Activated CD8-positive, alpha-beta T cell treated with anti-CD3 and anti-CD28 coated beads for 36 hours (primary cell): ENCODE data around the gene ABCG4. TPM values are rescaled to one million over a fixed set of nuclear protein-coding genes. Genes with fewer than 3 reads are reported as not detected.
"Not testable (repeated sequence)": the region's sequence is repeated elsewhere in the genome, so short reads cannot be mapped to it uniquely, and the experiment has no call there.

ENCODE experiments used
- ATAC-seq: fragments of 200-7000 bp; cut with Tn5 transposase; one replicate; pipeline ENCODE4 v1.10.0; 2021; ENCODE audit warnings: mild to moderate bottlenecking, moderate library complexity
- CTCF ChIA-PET: fragments of 350-600 bp; sonication (Branson Sonifier 250); formaldehyde crosslinking; loops from one replicate; lab custom pipeline; 2021; ENCODE audit warnings: antibody characterized with exemption; lab: Charles Lee
- POLR2A ChIA-PET: fragments of 350-600 bp; sonication (Branson Sonifier 250); formaldehyde crosslinking; loops from one replicate; lab custom pipeline; 2021; ENCODE audit warnings: antibody characterized with exemption; lab: Charles Lee
- DNase-seq: peaks from one replicate; pipeline ENCODE4 v3.0.0-alpha.2; 2020
- H3K27ac Mint-ChIP-seq: one replicate; pipeline ENCODE4 v1.8.0; 2021; ENCODE audit warnings: mild to moderate bottlenecking, mixed read lengths
- H3K27me3 Mint-ChIP-seq: one replicate; pipeline ENCODE4 v1.8.0; 2021; ENCODE audit warnings: mixed read lengths
- H3K36me3 Mint-ChIP-seq: one replicate; pipeline ENCODE4 v1.8.0; 2021; ENCODE audit warnings: low read depth, mixed read lengths
- H3K4me1 Mint-ChIP-seq: one replicate; pipeline ENCODE4 v1.8.0; 2021; ENCODE audit warnings: low read depth, mixed read lengths
- H3K4me3 Mint-ChIP-seq: one replicate; pipeline ENCODE4 v1.8.0; 2021; ENCODE audit warnings: mild to moderate bottlenecking, moderate library complexity, mixed read lengths
- H3K9me3 Mint-ChIP-seq: one replicate; pipeline ENCODE4 v1.8.0; 2021; ENCODE audit warnings: mixed read lengths
- CTCF ChIP-seq: fragments of 200-600 bp; IDR thresholded peaks from one replicate; pipeline ENCODE4 v1.8.0; 2022; ENCODE audit warnings: antibody characterized with exemption, mild to moderate bottlenecking
- intact Hi-C: fragments of 100-400 bp; cut with micrococcal nuclease; formaldehyde crosslinking; loops from one replicate; pipeline ENCODE4 v1.10.0; 2022
- total RNA-seq, 2 experiments: library from RNA; stranded (reverse); gene quantifications; one replicate each; pipeline ENCODE4 v1.2.3, GENCODE V29; 2021

The ABCG4 gene
- total RNA-seq, 2 experiments from 2014 or later, result not detected

- Mint-ChIP-seq H3K9me3 (no peaks in the 10 kb centered on the region), H3K27ac (peak within 1 kb of the TSS; percentile 97), H3K27me3 (no peaks in the 10 kb centered on the region), H3K36me3 (peaks cover 30% of the 10 kb centered on the region), H3K4me1 (peaks cover 33% of the 10 kb centered on the region), H3K4me3 (peak within 1 kb of the TSS; percentile 91)
- no peak for TF ChIP-seq CTCF
- intact Hi-C loops, result no loop called here
- ChIA-PET CTCF (interaction anchor here (0.9 to 1.9 kb wide), 8 partner anchors 16 to 221 kb away, joined by 3 to 12 read pairs (median 4); partner anchors contain the start of genes CBL, HMBS and VPS11), POLR2A (interaction anchor here (0.8 to 2.3 kb wide), 14 partner anchors 9 to 220 kb away, joined by 3 to 20 read pairs (median 4); partner anchors contain the start of genes HMBS, HYOU1, RPS25 and TRAPPC4)
- ATAC-seq (peak; percentile 82), DNase-seq (peak; percentile 93)
These were observed 47.0 kb upstream of the ABCG4 start, which contains the start of gene DPAGT1 for GRCh38 chr11:119101759-119102423. TSS of gene DPAGT1 (minus strand) at chr11:119101853. CDS start at chr11:119101655, 198 bp downstream.

GRCh38 chr11:119103161-119103664 lies 45.6 kb upstream of the ABCG4 start:
- intact Hi-C loops, ATAC-seq, DNase-seq, H3K27me3 Mint-ChIP-seq, H3K9me3 Mint-ChIP-seq: not testable (repeated sequence)
- CTCF ChIA-PET, result interaction anchor here (0.9 to 1.6 kb wide), 3 partner anchors 12 to 15 kb away, joined by 3 to 4 read pairs (median 3); no protein-coding TSS in a partner anchor
- Mint-ChIP-seq H3K27ac (peak overlapping the region; percentile 97), H3K4me1 (peaks cover 32% of the 10 kb centered on the region), H3K4me3 (peak overlapping the region; percentile 91), H3K36me3 (peaks cover 19% of the 10 kb centered on the region)
- POLR2A ChIA-PET, result interaction anchor here (1.0 to 2.3 kb wide), 5 partner anchors 10 to 219 kb away, joined by 3 to 20 read pairs (median 10); partner anchors contain the start of genes HMBS, HYOU1 and VPS11

- H3K4me3 Mint-ChIP-seq, result peak overlapping the region; percentile 91
- DNase-seq (no peak), ATAC-seq (no peak)
- H3K27ac Mint-ChIP-seq, result no peak overlapping the region
- peaks cover 13% of the 10 kb centered on the region for H3K36me3 Mint-ChIP-seq
- ChIA-PET CTCF (interaction anchor here (1.4 kb wide), 1 partner anchor 93 kb away, joined by 4 read pairs; no protein-coding TSS in a partner anchor), POLR2A (interaction anchor here (9.7 kb wide), 1 partner anchor 10 kb away, joined by 107 read pairs; a partner anchor contains a TSS)
- H3K9me3 Mint-ChIP-seq, result no peaks in the 10 kb centered on the region
- intact Hi-C loops, result no loop called here
- no peaks in the 10 kb centered on the region for H3K27me3 Mint-ChIP-seq
- no peak for TF ChIP-seq CTCF
- H3K4me1 Mint-ChIP-seq, result peaks cover 33% of the 10 kb centered on the region
These were observed 45.1 kb upstream of the ABCG4 start for GRCh38 chr11:119103793-119104192.

- intact Hi-C loops, result no loop called here
- ChIA-PET POLR2A (interaction anchor here (0.6 to 9.7 kb wide), 14 partner anchors 8 to 91 kb away, joined by 3 to 107 read pairs (median 6); partner anchors contain the start of genes HINFP, HMBS, HYOU1 and TRAPPC4), CTCF (interaction anchor here (0.6 to 1.5 kb wide), 10 partner anchors 8 to 215 kb away, joined by 3 to 4 read pairs (median 3); partner anchors contain the start of genes CBL and VPS11)
- Mint-ChIP-seq H3K27ac (peak within 1 kb of the TSS; percentile 95), H3K27me3 (no peaks in the 10 kb centered on the region), H3K4me3 (peak within 1 kb of the TSS; percentile 85), H3K9me3 (no peaks in the 10 kb centered on the region), H3K4me1 (peaks cover 37% of the 10 kb centered on the region), H3K36me3 (peaks cover 7% of the 10 kb centered on the region)
- ATAC-seq (peak; percentile 91), DNase-seq (peak; percentile 94)
- no peak for TF ChIP-seq CTCF
These were observed 42.0 kb upstream of the ABCG4 start, which contains the start of gene C2CD2L for GRCh38 chr11:119106564-119107537. TSS of gene C2CD2L (plus strand) at chr11:119107344. CDS start at chr11:119107742, 398 bp downstream.
